Tibial artery (tissue), 4 donors: ENCODE data around the gene QARS1.

Experiments used
- DNase-seq, 2 donors: peaks; one replicate each; pipeline ENCODE4 v3.0.0-alpha.2; 2019
- H3K27ac ChIP-seq, 2 donors: fragments of 200-600 bp; sonication (generic) in 1 of 2; 1 replicate in 1 of 2; 2 replicates in 1 of 2; pipeline ENCODE4 v1.5.1; 2018 to 2019; ENCODE audit warnings: mild to moderate bottlenecking in 1 of 2
- H3K27me3 ChIP-seq, 2 donors: fragments of 200-600 bp; sonication (generic) in 1 of 2; one replicate each; pipeline versions ENCODE4 v1.5.1 to v1.6.0; 2016 to 2019
- H3K36me3 ChIP-seq, 3 donors: fragments of 200-600 bp; sonication (generic) in 2 of 3; one replicate each; pipeline ENCODE4 v1.5.1; 2016 to 2019; ENCODE audit warnings: mild to moderate bottlenecking in 2 of 3
- H3K4me1 ChIP-seq, 4 donors: fragments of 200-600 bp; sonication (generic) in 2 of 4; 1 replicate in 3 of 4; 2 replicates in 1 of 4; pipeline ENCODE4 v1.5.1; 2016 to 2019
- H3K4me3 ChIP-seq, 2 donors: fragments of 200-600 bp; sonication (generic) in 1 of 2; 1 replicate in 1 of 2; 2 replicates in 1 of 2; pipeline ENCODE4 v1.5.1; 2018 to 2019; ENCODE audit warnings: mild to moderate bottlenecking in 2 of 2
- H3K9me3 ChIP-seq, 3 donors: fragments of 200-600 bp; sonication (generic) in 1 of 3; one replicate each; pipeline ENCODE4 v1.5.1; 2016 to 2019
- CTCF ChIP-seq, 2 experiments: fragments of 200-600 bp in 1 of 2; fragments of 450-650 bp in 1 of 2; IDR thresholded peaks; one replicate each; pipeline ENCODE4 v1.5.1; 2017 to 2019; ENCODE audit warnings: antibody characterized with exemption in 2 of 2, mild to moderate bottlenecking in 1 of 2, moderate library complexity in 1 of 2
- intact Hi-C: fragments of 100-400 bp; cut with DNase I; formaldehyde crosslinking; loops from one replicate; pipeline ENCODE4 v1.15.0; 2023; ENCODE audit warnings: low total_unique reads

The QARS1 gene

GRCh38 chr3:49122886-49123545 lies 18.5 kb upstream of the QARS1 start:
- no peak for TF ChIP-seq CTCF (IDR thresholded peaks at IDR 0.05)
- no peaks in the 10 kb centered on the region for H3K9me3 ChIP-seq
- H3K27me3 ChIP-seq: no peaks in the 10 kb centered on the region
- no peak for DNase-seq
- peaks cover 64 to 81% (median 77%) of the 10 kb centered on the region in 3 donors for H3K36me3 ChIP-seq
- no peak overlapping the region for H3K4me3 ChIP-seq
- intact Hi-C loops: no loop called here
- peaks cover 5 to 26% (median 20%) of the 10 kb centered on the region in 4 donors for H3K4me1 ChIP-seq
- H3K27ac ChIP-seq: no peak overlapping the region

GRCh38 chr3:49122451-49122850 lies 17.9 kb upstream of the QARS1 start:
- no peak overlapping the region for H3K27ac ChIP-seq
- H3K9me3 ChIP-seq: no peaks in the 10 kb centered on the region
- no peak for TF ChIP-seq CTCF (IDR thresholded peaks at IDR 0.05)
- peaks cover 5 to 26% (median 20%) of the 10 kb centered on the region in 4 donors for H3K4me1 ChIP-seq
- no peaks in the 10 kb centered on the region for H3K27me3 ChIP-seq
- peaks cover 65 to 81% (median 80%) of the 10 kb centered on the region in 3 donors for H3K36me3 ChIP-seq
- intact Hi-C loops: no loop called here
- no peak for DNase-seq
- H3K4me3 ChIP-seq: no peak overlapping the region

GRCh38 chr3:49122022-49122421 lies 17.5 kb upstream of the QARS1 start:
- Histone ChIP-seq H3K4me3 (no peak overlapping the region), H3K27ac (no peak overlapping the region), H3K27me3 (no peaks in the 10 kb centered on the region), H3K9me3 (no peaks in the 10 kb centered on the region), H3K36me3 (peaks cover 69 to 81% (median 80%) of the 10 kb centered on the region in 3 donors), H3K4me1 (peaks cover 5 to 26% (median 20%) of the 10 kb centered on the region in 4 donors)
- no peak for DNase-seq
- intact Hi-C loops: no loop called here
- TF ChIP-seq CTCF (IDR thresholded peaks at IDR 0.05): no peak

GRCh38 chr3:49121132-49121736 lies 16.7 kb upstream of the QARS1 start:
- intact Hi-C loops: no loop called here
- H3K27ac ChIP-seq: peak overlapping the region; percentile 91 to 96
- no peak for DNase-seq
- no peaks in the 10 kb centered on the region for H3K9me3 ChIP-seq
- TF ChIP-seq CTCF (IDR thresholded peaks at IDR 0.05): no peak
- peaks cover 5 to 26% (median 20%) of the 10 kb centered on the region in 4 donors for H3K4me1 ChIP-seq
- peak overlapping the region; percentile 80 to 83 for H3K4me3 ChIP-seq
- H3K27me3 ChIP-seq: no peaks in the 10 kb centered on the region
- peaks cover 72 to 81% (median 80%) of the 10 kb centered on the region in 3 donors for H3K36me3 ChIP-seq

- H3K4me3 ChIP-seq: peak within 1 kb of the TSS; percentile 80 to 83
- H3K4me1 ChIP-seq: peaks cover 5 to 26% (median 20%) of the 10 kb centered on the region in 4 donors
- no peaks in the 10 kb centered on the region for H3K9me3 ChIP-seq
- no peaks in the 10 kb centered on the region for H3K27me3 ChIP-seq
- no peak for TF ChIP-seq CTCF (IDR thresholded peaks at IDR 0.05)
- H3K27ac ChIP-seq: peak within 1 kb of the TSS; percentile 91 to 96
- intact Hi-C loops: no loop called here
- peak; percentile 95 to 98 for DNase-seq
- peaks cover 72 to 81% (median 80%) of the 10 kb centered on the region in 3 donors for H3K36me3 ChIP-seq
These were observed 16.0 kb upstream of the QARS1 start, which contains the start of gene USP19 for GRCh38 chr3:49120438-49121131. Gene USP19 (minus strand): TSS chr3:49120823. CDS start chr3:49119145, 1,678 bp downstream.
